Measurements from ENCODE around the gene IGFBP5. TPM values are rescaled to one million over a fixed set of nuclear protein-coding genes. Genes with fewer than 3 reads are reported as not detected.

IGFBP5 gene
- total and polyA plus RNA-seq, 2 donors: 6.6 to 134 TPM

- no peak for DNase-seq (ENCODE audit: low read depth in 6 of 9, low spot score in 9 of 9)
- Histone ChIP-seq H3K36me3 (ENCODE audit: control insufficient read depth in 2 of 2, insufficient read depth in 2 of 2, low read length in 1 of 2) (peaks cover 5 to 24% of the 10 kb centered on the region in 2 donors), H3K27ac (ENCODE audit: low read depth in 1 of 2, low read length in 1 of 2) (peak overlapping the region; percentile 33 to 36), H3K27me3 (ENCODE audit: control insufficient read depth in 2 of 2, insufficient read depth in 1 of 2, low read length in 1 of 2) (no peaks in the 10 kb centered on the region), H3K4me1 (ENCODE audit: control insufficient read depth in 2 of 2, insufficient read depth in 2 of 2, low read length in 2 of 2) (peaks cover 0 to 27% of the 10 kb centered on the region in 2 donors), H3K9me3 (ENCODE audit: control insufficient read depth in 2 of 2, insufficient read depth in 1 of 2, low read length in 1 of 2) (no peaks in the 10 kb centered on the region), H3K4me3 (ENCODE audit: low read length in 2 of 2) (no peak overlapping the region)
- 97% methylated on average over 6 of the region's 6 CpGs for WGBS
Observed at GRCh38 chr2:216659276-216659675, 36.1 kb downstream of the IGFBP5 start.

- no peaks in the 10 kb centered on the region for H3K27me3 ChIP-seq (ENCODE audit: control insufficient read depth in 2 of 2, insufficient read depth in 1 of 2, low read length in 1 of 2)
- no peak overlapping the region for H3K4me3 ChIP-seq (ENCODE audit: low read length in 2 of 2)
- no peaks in the 10 kb centered on the region for H3K9me3 ChIP-seq (ENCODE audit: control insufficient read depth in 2 of 2, insufficient read depth in 1 of 2, low read length in 1 of 2)
- H3K27ac ChIP-seq (ENCODE audit: low read depth in 1 of 2, low read length in 1 of 2): peak overlapping the region; percentile 7 to 58
- H3K4me1 ChIP-seq (ENCODE audit: control insufficient read depth in 2 of 2, insufficient read depth in 2 of 2, low read length in 2 of 2): peaks cover 0 to 23% of the 10 kb centered on the region in 2 donors
- peaks cover 5 to 20% of the 10 kb centered on the region in 2 donors for H3K36me3 ChIP-seq (ENCODE audit: control insufficient read depth in 2 of 2, insufficient read depth in 2 of 2, low read length in 1 of 2)
- no peak for DNase-seq (ENCODE audit: low read depth in 6 of 9, low spot score in 9 of 9)
- WGBS: 85% methylated on average over 6 of the region's 6 CpGs
Observed at GRCh38 chr2:216658757-216659156, 36.6 kb downstream of the IGFBP5 start.

GRCh38 chr2:216657980-216658379, 37.4 kb downstream of the IGFBP5 start:
- peak overlapping the region; percentile 64 to 71 for H3K27ac ChIP-seq (ENCODE audit: low read depth in 1 of 2, low read length in 1 of 2)
- H3K36me3 ChIP-seq (ENCODE audit: control insufficient read depth in 2 of 2, insufficient read depth in 2 of 2, low read length in 1 of 2): peaks cover 5 to 18% of the 10 kb centered on the region in 2 donors
- H3K9me3 ChIP-seq (ENCODE audit: control insufficient read depth in 2 of 2, insufficient read depth in 1 of 2, low read length in 1 of 2): no peaks in the 10 kb centered on the region
- WGBS: 93% methylated on average over 7 of the region's 7 CpGs
- no peaks in the 10 kb centered on the region for H3K27me3 ChIP-seq (ENCODE audit: control insufficient read depth in 2 of 2, insufficient read depth in 1 of 2, low read length in 1 of 2)
- no peak overlapping the region for H3K4me3 ChIP-seq (ENCODE audit: low read length in 2 of 2)
- H3K4me1 ChIP-seq (ENCODE audit: control insufficient read depth in 2 of 2, insufficient read depth in 2 of 2, low read length in 2 of 2): peaks cover 0 to 20% of the 10 kb centered on the region in 2 donors
- DNase-seq (ENCODE audit: low read depth in 6 of 9, low spot score in 9 of 9): no peak

- no peak for DNase-seq (ENCODE audit: low read depth in 6 of 9, low spot score in 9 of 9)
- Histone ChIP-seq H3K9me3 (ENCODE audit: control insufficient read depth in 2 of 2, insufficient read depth in 1 of 2, low read length in 1 of 2) (no peaks in the 10 kb centered on the region), H3K4me1 (ENCODE audit: control insufficient read depth in 2 of 2, insufficient read depth in 2 of 2, low read length in 2 of 2) (peaks cover 0 to 20% of the 10 kb centered on the region in 2 donors), H3K4me3 (ENCODE audit: low read length in 2 of 2) (no peak overlapping the region), H3K27me3 (ENCODE audit: control insufficient read depth in 2 of 2, insufficient read depth in 1 of 2, low read length in 1 of 2) (no peaks in the 10 kb centered on the region), H3K27ac (ENCODE audit: low read depth in 1 of 2, low read length in 1 of 2) (peak overlapping the region; percentile 37 to 61), H3K36me3 (ENCODE audit: control insufficient read depth in 2 of 2, insufficient read depth in 2 of 2, low read length in 1 of 2) (peaks cover 5 to 16% of the 10 kb centered on the region in 2 donors)
- 94% methylated on average over 16 of the region's 16 CpGs for WGBS
Observed at GRCh38 chr2:216657086-216657855, 38.1 kb downstream of the IGFBP5 start.

- Histone ChIP-seq H3K36me3 (ENCODE audit: control insufficient read depth in 2 of 2, insufficient read depth in 2 of 2, low read length in 1 of 2) (peaks cover 0 to 4% of the 10 kb centered on the region in 2 donors), H3K4me3 (ENCODE audit: low read length in 2 of 2) (no peak overlapping the region), H3K27me3 (ENCODE audit: control insufficient read depth in 2 of 2, insufficient read depth in 1 of 2, low read length in 1 of 2) (no peaks in the 10 kb centered on the region), H3K27ac (ENCODE audit: low read depth in 1 of 2, low read length in 1 of 2) (no peak overlapping the region), H3K9me3 (ENCODE audit: control insufficient read depth in 2 of 2, insufficient read depth in 1 of 2, low read length in 1 of 2) (no peaks in the 10 kb centered on the region), H3K4me1 (ENCODE audit: control insufficient read depth in 2 of 2, insufficient read depth in 2 of 2, low read length in 2 of 2) (peaks cover 4 to 21% of the 10 kb centered on the region in 2 donors)
- 92% methylated on average over 2 of the region's 2 CpGs for WGBS
- no peak for DNase-seq (ENCODE audit: low read depth in 6 of 9, low spot score in 9 of 9)
Observed at GRCh38 chr2:216654528-216655052, 40.8 kb downstream of the IGFBP5 start.

GRCh38 chr2:216653931-216654365, 41.4 kb downstream of the IGFBP5 start:
- no peak overlapping the region for H3K27ac ChIP-seq (ENCODE audit: low read depth in 1 of 2, low read length in 1 of 2)
- WGBS: 94% methylated on average over 2 of the region's 2 CpGs
- no peak overlapping the region for H3K4me3 ChIP-seq (ENCODE audit: low read length in 2 of 2)
- peaks cover 0 to 2% of the 10 kb centered on the region in 2 donors for H3K36me3 ChIP-seq (ENCODE audit: control insufficient read depth in 2 of 2, insufficient read depth in 2 of 2, low read length in 1 of 2)
- peak in 1 of 9 donors; percentile 39 for DNase-seq (ENCODE audit: low read depth in 6 of 9, low spot score in 9 of 9)
- peaks cover 4 to 22% of the 10 kb centered on the region in 2 donors for H3K4me1 ChIP-seq (ENCODE audit: control insufficient read depth in 2 of 2, insufficient read depth in 2 of 2, low read length in 2 of 2)
- no peaks in the 10 kb centered on the region for H3K9me3 ChIP-seq (ENCODE audit: control insufficient read depth in 2 of 2, insufficient read depth in 1 of 2, low read length in 1 of 2)
- H3K27me3 ChIP-seq (ENCODE audit: control insufficient read depth in 2 of 2, insufficient read depth in 1 of 2, low read length in 1 of 2): no peaks in the 10 kb centered on the region

GRCh38 chr2:216653093-216653799, 42.1 kb downstream of the IGFBP5 start:
- Histone ChIP-seq H3K9me3 (ENCODE audit: control insufficient read depth in 2 of 2, insufficient read depth in 1 of 2, low read length in 1 of 2) (no peaks in the 10 kb centered on the region), H3K4me3 (ENCODE audit: low read length in 2 of 2) (no peak overlapping the region), H3K27ac (ENCODE audit: low read depth in 1 of 2, low read length in 1 of 2) (no peak overlapping the region), H3K27me3 (ENCODE audit: control insufficient read depth in 2 of 2, insufficient read depth in 1 of 2, low read length in 1 of 2) (no peaks in the 10 kb centered on the region), H3K4me1 (ENCODE audit: control insufficient read depth in 2 of 2, insufficient read depth in 2 of 2, low read length in 2 of 2) (peaks cover 4 to 22% of the 10 kb centered on the region in 2 donors), H3K36me3 (ENCODE audit: control insufficient read depth in 2 of 2, insufficient read depth in 2 of 2, low read length in 1 of 2) (peaks cover 0 to 2% of the 10 kb centered on the region in 2 donors)
- no peak for DNase-seq (ENCODE audit: low read depth in 6 of 9, low spot score in 9 of 9)
- WGBS: 97% methylated on average over 4 of the region's 4 CpGs

- H3K27ac ChIP-seq (ENCODE audit: low read depth in 1 of 2, low read length in 1 of 2): no peak overlapping the region
- H3K27me3 ChIP-seq (ENCODE audit: control insufficient read depth in 2 of 2, insufficient read depth in 1 of 2, low read length in 1 of 2): no peaks in the 10 kb centered on the region
- peaks cover 4 to 20% of the 10 kb centered on the region in 2 donors for H3K4me1 ChIP-seq (ENCODE audit: control insufficient read depth in 2 of 2, insufficient read depth in 2 of 2, low read length in 2 of 2)
- H3K9me3 ChIP-seq (ENCODE audit: control insufficient read depth in 2 of 2, insufficient read depth in 1 of 2, low read length in 1 of 2): no peaks in the 10 kb centered on the region
- DNase-seq (ENCODE audit: low read depth in 6 of 9, low spot score in 9 of 9): no peak
- H3K4me3 ChIP-seq (ENCODE audit: low read length in 2 of 2): no peak overlapping the region
- WGBS: 85% methylated on average over 4 of the region's 4 CpGs
- H3K36me3 ChIP-seq (ENCODE audit: control insufficient read depth in 2 of 2, insufficient read depth in 2 of 2, low read length in 1 of 2): no peaks in the 10 kb centered on the region
Observed at GRCh38 chr2:216652566-216652965, 42.8 kb downstream of the IGFBP5 start.

GRCh38 chr2:216651351-216651881, 43.9 kb downstream of the IGFBP5 start:
- Histone ChIP-seq H3K4me1 (ENCODE audit: control insufficient read depth in 2 of 2, insufficient read depth in 2 of 2, low read length in 2 of 2) (peaks cover 4 to 13% of the 10 kb centered on the region in 2 donors), H3K36me3 (ENCODE audit: control insufficient read depth in 2 of 2, insufficient read depth in 2 of 2, low read length in 1 of 2) (no peaks in the 10 kb centered on the region), H3K4me3 (ENCODE audit: low read length in 2 of 2) (no peak overlapping the region), H3K9me3 (ENCODE audit: control insufficient read depth in 2 of 2, insufficient read depth in 1 of 2, low read length in 1 of 2) (no peaks in the 10 kb centered on the region), H3K27ac (ENCODE audit: low read depth in 1 of 2, low read length in 1 of 2) (no peak overlapping the region), H3K27me3 (ENCODE audit: control insufficient read depth in 2 of 2, insufficient read depth in 1 of 2, low read length in 1 of 2) (no peaks in the 10 kb centered on the region)
- DNase-seq (ENCODE audit: low read depth in 6 of 9, low spot score in 9 of 9): no peak
- 98% methylated on average over 6 of the region's 6 CpGs for WGBS
